Measurements from ENCODE around the gene GGA2.

GRCh38 chr16:23453338-23454052 lies 56.8 kb downstream of the GGA2 start:
- TF ChIP-seq, protein P1, sequence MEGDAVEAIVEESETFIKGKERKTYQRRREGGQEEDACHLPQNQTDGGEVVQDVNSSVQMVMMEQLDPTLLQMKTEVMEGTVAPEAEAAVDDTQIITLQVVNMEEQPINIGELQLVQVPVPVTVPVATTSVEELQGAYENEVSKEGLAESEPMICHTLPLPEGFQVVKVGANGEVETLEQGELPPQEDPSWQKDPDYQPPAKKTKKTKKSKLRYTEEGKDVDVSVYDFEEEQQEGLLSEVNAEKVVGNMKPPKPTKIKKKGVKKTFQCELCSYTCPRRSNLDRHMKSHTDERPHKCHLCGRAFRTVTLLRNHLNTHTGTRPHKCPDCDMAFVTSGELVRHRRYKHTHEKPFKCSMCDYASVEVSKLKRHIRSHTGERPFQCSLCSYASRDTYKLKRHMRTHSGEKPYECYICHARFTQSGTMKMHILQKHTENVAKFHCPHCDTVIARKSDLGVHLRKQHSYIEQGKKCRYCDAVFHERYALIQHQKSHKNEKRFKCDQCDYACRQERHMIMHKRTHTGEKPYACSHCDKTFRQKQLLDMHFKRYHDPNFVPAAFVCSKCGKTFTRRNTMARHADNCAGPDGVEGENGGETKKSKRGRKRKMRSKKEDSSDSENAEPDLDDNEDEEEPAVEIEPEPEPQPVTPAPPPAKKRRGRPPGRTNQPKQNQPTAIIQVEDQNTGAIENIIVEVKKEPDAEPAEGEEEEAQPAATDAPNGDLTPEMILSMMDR (conservative IDR thresholded peaks at IDR 0.05) = no peak
- TF ChIP-seq EZH2 (IDR thresholded peaks at IDR 0.05; ENCODE audit: low read depth) = no peak
